Activated CD4-positive, alpha-beta T cell treated with anti-CD3 and anti-CD28 coated beads for 36 hours (primary cell): ENCODE measurements around the gene SFN. TPM values are rescaled to one million over a fixed set of nuclear protein-coding genes. Genes with fewer than 3 reads are reported as not detected.

Source experiments
- ATAC-seq: fragments of 200-7000 bp; cut with Tn5 transposase; one replicate; pipeline ENCODE4 v1.10.0; 2021; ENCODE audit warnings: mild to moderate bottlenecking, moderate library complexity
- CTCF ChIA-PET: fragments of 350-600 bp; sonication (Branson Sonifier 250); formaldehyde crosslinking; loops from one replicate; lab custom pipeline; 2021; ENCODE audit warnings: antibody characterized with exemption; lab: Charles Lee
- POLR2A ChIA-PET: fragments of 350-600 bp; sonication (Branson Sonifier 250); formaldehyde crosslinking; loops from one replicate; lab custom pipeline; 2021; ENCODE audit warnings: antibody characterized with exemption, inconsistent platforms; lab: Charles Lee
- DNase-seq: peaks from one replicate; pipeline ENCODE4 v3.0.0-alpha.2; 2020
- H3K27ac Mint-ChIP-seq: one replicate; pipeline ENCODE4 v1.8.0; 2021; ENCODE audit warnings: mixed read lengths
- H3K27me3 Mint-ChIP-seq: one replicate; pipeline ENCODE4 v1.8.0; 2021; ENCODE audit warnings: mixed read lengths
- H3K36me3 Mint-ChIP-seq: one replicate; pipeline ENCODE4 v1.8.0; 2021; ENCODE audit warnings: low read depth, mixed read lengths
- H3K4me1 Mint-ChIP-seq: one replicate; pipeline ENCODE4 v1.8.0; 2021; ENCODE audit warnings: mixed read lengths
- H3K4me3 Mint-ChIP-seq: one replicate; pipeline ENCODE4 v1.8.0; 2021; ENCODE audit warnings: mild to moderate bottlenecking, moderate library complexity, mixed read lengths
- H3K9me3 Mint-ChIP-seq: one replicate; pipeline ENCODE4 v1.8.0; 2021; ENCODE audit warnings: low read depth, mixed read lengths
- intact Hi-C, 2 experiments: fragments of 100-400 bp; cut with DNase I in 1 of 2; cut with micrococcal nuclease in 1 of 2; formaldehyde crosslinking; loops; one replicate each; pipeline versions ENCODE4 v1.14.2 to v1.15.1; 2022 to 2024; cut with DNase I, micrococcal nuclease
- total RNA-seq, 2 experiments: library from RNA; stranded (reverse); gene quantifications; one replicate each; pipeline ENCODE4 v1.2.3, GENCODE V29; 2021

Gene SFN
- total RNA-seq, 2 experiments from 2014 or later: 0.87 to 1.1 TPM

GRCh38 chr1:26910343-26911160 lies 47.6 kb downstream of the SFN start:
- DNase-seq (no peak), ATAC-seq (no peak)
- intact Hi-C loops: no loop called here
- CTCF ChIA-PET: interaction anchor here (1.1 kb wide), 1 partner anchor 23 kb away, joined by 4 read pairs; no protein-coding TSS in a partner anchor
- Mint-ChIP-seq H3K4me3 (no peak overlapping the region), H3K36me3 (no peaks in the 10 kb centered on the region), H3K27me3 (no peaks in the 10 kb centered on the region), H3K9me3 (no peaks in the 10 kb centered on the region), H3K4me1 (no peaks in the 10 kb centered on the region), H3K27ac (no peak overlapping the region)
- POLR2A ChIA-PET: no interaction called here

- intact Hi-C loops: no loop called here
- Mint-ChIP-seq H3K4me1 (no peaks in the 10 kb centered on the region), H3K27me3 (no peaks in the 10 kb centered on the region), H3K27ac (no peak overlapping the region), H3K4me3 (no peak overlapping the region), H3K9me3 (no peaks in the 10 kb centered on the region), H3K36me3 (no peaks in the 10 kb centered on the region)
- ATAC-seq (no peak), DNase-seq (no peak)
- CTCF ChIA-PET: interaction anchor here (1.1 kb wide), 1 partner anchor 24 kb away, joined by 4 read pairs; no protein-coding TSS in a partner anchor
- POLR2A ChIA-PET: no interaction called here
These were observed 48.6 kb downstream of the SFN start for GRCh38 chr1:26911399-26912146.

GRCh38 chr1:26912147-26912490 lies 49.2 kb downstream of the SFN start:
- Mint-ChIP-seq H3K9me3 (no peaks in the 10 kb centered on the region), H3K4me1 (no peaks in the 10 kb centered on the region), H3K27ac (no peak overlapping the region), H3K27me3 (no peaks in the 10 kb centered on the region), H3K4me3 (no peak overlapping the region), H3K36me3 (no peaks in the 10 kb centered on the region)
- DNase-seq (no peak), ATAC-seq (no peak)
- ChIA-PET POLR2A (no interaction called here), CTCF (no interaction called here)
- intact Hi-C loops: no loop called here

DNA sequence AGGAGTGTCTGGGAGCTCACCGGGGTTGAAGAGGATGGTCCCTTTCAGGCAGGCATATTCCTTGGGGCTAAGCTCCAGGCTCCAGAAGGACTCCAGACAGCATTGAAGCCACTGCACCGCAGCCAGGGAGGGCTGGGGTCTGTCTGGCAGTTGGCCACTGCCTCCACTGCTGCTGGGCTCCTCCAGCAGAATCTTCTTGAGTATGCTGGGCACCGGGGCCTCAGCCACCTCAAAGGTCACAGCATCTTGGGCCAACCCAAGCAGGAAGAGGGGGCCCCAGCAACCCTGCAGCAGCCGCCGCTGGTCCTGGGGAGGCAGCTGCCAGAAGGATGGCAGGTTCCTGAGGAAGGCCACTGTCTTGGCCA lies 50.4 kb downstream of the SFN start:
- DNase-seq: no peak
- Mint-ChIP-seq H3K9me3 (no peaks in the 10 kb centered on the region), H3K4me3 (no peak overlapping the region), H3K27ac (no peak overlapping the region), H3K27me3 (no peaks in the 10 kb centered on the region), H3K36me3 (no peaks in the 10 kb centered on the region), H3K4me1 (no peaks in the 10 kb centered on the region)
- ChIA-PET CTCF (interaction anchor here (0.6 kb wide), 1 partner anchor 55 kb away, joined by 3 read pairs; no protein-coding TSS in a partner anchor), POLR2A (interaction anchor here (0.6 to 0.8 kb wide), 2 partner anchors 10 to 886 kb away, joined by 5 to 6 read pairs; no protein-coding TSS in a partner anchor)
- no peak for ATAC-seq
- intact Hi-C loops: no loop called here

Other genes starting within 250 kb of the SFN start
- 100 to 1,000 TPM in 1 of 2 experiments, 10 to 100 TPM in 1; 73.1 to 112 TPM for gene ARID1A, start 167.1 kb upstream of the SFN start, total RNA-seq
- gene PIGV, start 75.2 kb upstream of the SFN start, total RNA-seq: 10 to 100 TPM; 12.0 to 17.2 TPM
- gene ZDHHC18, start 36.5 kb upstream of the SFN start, total RNA-seq: 10 to 100 TPM; 51.6 to 66.0 TPM
- gene GPN2, start 27.1 kb downstream of the SFN start, total RNA-seq: 10 to 100 TPM; 44.3 to 45.6 TPM
- 1 to 10 TPM; 7.0 to 8.7 TPM for gene GPATCH3, start 37.3 kb downstream of the SFN start, total RNA-seq
- not detected for gene NR0B2, start 50.8 kb downstream of the SFN start, total RNA-seq
- gene NUDC, start 58.6 kb downstream of the SFN start, total RNA-seq: 100 to 1,000 TPM in 1 of 2 experiments, 10 to 100 TPM in 1; 95.9 to 101 TPM
- gene KDF1, start 97.3 kb downstream of the SFN start, total RNA-seq: under 1 TPM; 0.30 to 0.39 TPM
- under 1 TPM; 0.62 to 0.69 TPM for gene TRNP1, start 130.5 kb downstream of the SFN start, total RNA-seq
- gene TENT5B, start 149.7 kb downstream of the SFN start, total RNA-seq: not detected